Gastrocnemius medialis (tissue), 4 donors: ENCODE data around the gene INAFM1. TPM values are rescaled to one million over a fixed set of nuclear protein-coding genes. Genes with fewer than 3 reads are reported as not detected.
"Not testable (repeated sequence)": the region's sequence is repeated elsewhere in the genome, so short reads cannot be mapped to it uniquely, and the experiment has no call there.

ENCODE experiments used
- ATAC-seq, 2 donors: fragments of 150-250 bp; one replicate each; pipeline ENCODE4 v1.9.1; 2016
- DNase-seq, 2 donors: peaks; one replicate each; pipeline ENCODE4 v3.0.0-alpha.2; 2019
- H3K27ac ChIP-seq, 4 donors: fragments of 200-600 bp; sonication (generic); 1 replicate in 1 of 4; 2 replicates in 3 of 4; pipeline ENCODE4 v1.5.1; 2016 to 2018; ENCODE audit warnings: mild to moderate bottlenecking in 2 of 4, moderate library complexity in 1 of 4
- H3K27me3 ChIP-seq, 3 donors: fragments of 200-600 bp; sonication (generic) in 2 of 3; 1 replicate in 1 of 3; 2 replicates in 2 of 3; pipeline versions ENCODE4 v1.5.1 to v1.6.0; 2016 to 2019; ENCODE audit warnings: mild to moderate bottlenecking in 1 of 3, moderate library complexity in 1 of 3
- H3K36me3 ChIP-seq, 2 donors: fragments of 200-600 bp; sonication (generic) in 1 of 2; one replicate each; pipeline ENCODE4 v1.5.1; 2017 to 2018
- H3K4me1 ChIP-seq, 2 donors: fragments of 200-600 bp; sonication (generic) in 1 of 2; one replicate each; pipeline ENCODE4 v1.5.1; 2016 to 2017; ENCODE audit warnings: mild to moderate bottlenecking in 2 of 2
- H3K4me3 ChIP-seq, 4 donors: fragments of 200-600 bp; sonication (generic) in 3 of 4; 1 replicate in 1 of 4; 2 replicates in 3 of 4; pipeline ENCODE4 v1.5.1; 2016 to 2019; ENCODE audit warnings: mild to moderate bottlenecking in 2 of 4
- H3K9me3 ChIP-seq, 3 donors: fragments of 200-600 bp; sonication (generic) in 2 of 3; 1 replicate in 1 of 3; 2 replicates in 2 of 3; pipeline ENCODE4 v1.5.1; 2016 to 2019
- CTCF ChIP-seq, 5 experiments: fragments of 450-650 bp in 3 of 5; fragments of 200-600 bp in 2 of 5; sonication (generic) in 2 of 5; IDR thresholded peaks in 4 of 5; conservative IDR thresholded peaks in 1 of 5; 1 replicate in 4 of 5; 2 replicates in 1 of 5; pipeline ENCODE4 v1.5.1; 2016 to 2019; ENCODE audit warnings: antibody characterized with exemption in 5 of 5, mild to moderate bottlenecking in 3 of 5, moderate library complexity in 3 of 5
- POLR2A ChIP-seq, 2 donors: fragments of 450-650 bp; IDR thresholded peaks; one replicate each; pipeline ENCODE4 v1.6.1; 2017; ENCODE audit warnings: antibody characterized with exemption in 2 of 2, mild to moderate bottlenecking in 2 of 2, moderate library complexity in 2 of 2
- in situ Hi-C, 4 donors: fragments of 200-750 bp; cut with MboI; loops; one replicate each; pipeline versions ENCODE4 v1.15.0 to v1.8.0; 2017; ENCODE audit warnings: low sequenced_read_pairs in 4 of 4
- intact Hi-C: fragments of 100-400 bp; cut with DNase I; formaldehyde crosslinking; loops from one replicate; pipeline ENCODE4 v1.15.1; 2023; ENCODE audit warnings: low total_unique reads
- total RNA-seq, 4 donors: library from RNA; depleted of rRNA; stranded (reverse); fragments of >200 nt; gene quantifications; one replicate each; pipeline versions ENCODE4 v1.1.0 to v1.2.3, GENCODE V29; 2016

INAFM1 gene
- total RNA-seq, 4 donors from 2014 or later = 3.9 to 8.5 (median 7.2) TPM

GRCh38 chr19:47274891-47275761 lies 441 bp downstream of the INAFM1 start:
- Histone ChIP-seq H3K4me3 (peak overlapping the region; percentile 35 to 74 (median 50)), H3K36me3 (peaks cover 0 to 18% of the 10 kb centered on the region in 2 donors), H3K27me3 (no peaks in the 10 kb centered on the region), H3K4me1 (peaks cover 15 to 35% of the 10 kb centered on the region in 2 donors), H3K9me3 (no peaks in the 10 kb centered on the region), H3K27ac (peak overlapping the region; percentile 47 to 69 (median 64))
- intact Hi-C loops = loop anchor here (1.0 to 10.0 kb wide), 3 partner anchors 19 to 420 kb away; partner anchors contain the start of genes CCDC9 and NAPA
- ATAC-seq (peak; percentile 3 to 7), DNase-seq (no peak)
- in situ Hi-C loops = loop anchor here in 1 of 4 donors (25.0 kb wide), 1 partner anchor 462 kb away; the partner anchor contains the start of gene NOP53
- TF ChIP-seq CTCF (IDR thresholded peaks at IDR 0.05 in 4 of 5, conservative IDR thresholded peaks at IDR 0.05 in 1 of 5) = no peak
- TF ChIP-seq POLR2A (IDR thresholded peaks at IDR 0.05) = no peak

GRCh38 chr19:47275791-47276461 lies 1.2 kb downstream of the INAFM1 start:
- Histone ChIP-seq H3K27me3 (no peaks in the 10 kb centered on the region), H3K27ac (peak overlapping the region; percentile 47 to 69 (median 64)), H3K4me3 (peak overlapping the region in 3 of 4 donors; percentile 41 to 74 (median 58)), H3K36me3 (peaks cover 0 to 10% of the 10 kb centered on the region in 2 donors), H3K9me3 (no peaks in the 10 kb centered on the region), H3K4me1 (peaks cover 15 to 35% of the 10 kb centered on the region in 2 donors)
- intact Hi-C loops = loop anchor here (10.0 kb wide), 2 partner anchors 239 to 419 kb away; partner anchors contain the start of gene NAPA
- ATAC-seq (no peak), DNase-seq (peak in 1 of 2 donors; percentile 45)
- in situ Hi-C loops = loop anchor here in 1 of 4 donors (25.0 kb wide), 1 partner anchor 461 kb away; the partner anchor contains the start of gene NOP53
- TF ChIP-seq CTCF (IDR thresholded peaks at IDR 0.05 in 4 of 5, conservative IDR thresholded peaks at IDR 0.05 in 1 of 5) (no peak), POLR2A (IDR thresholded peaks at IDR 0.05) (no peak)

GRCh38 chr19:47276513-47276912 lies 1.8 kb downstream of the INAFM1 start:
- ATAC-seq, H3K36me3 ChIP-seq, H3K27me3 ChIP-seq, H3K4me3 ChIP-seq, H3K9me3 ChIP-seq, DNase-seq: not testable (repeated sequence)
- in situ Hi-C loops (loop anchor here in 1 of 4 donors (25.0 kb wide), 1 partner anchor 461 kb away; the partner anchor contains the start of gene NOP53), intact Hi-C loops (loop anchor here (10.0 kb wide), 2 partner anchors 238 to 418 kb away; partner anchors contain the start of gene NAPA)
- peaks cover 15 to 35% of the 10 kb centered on the region in 2 donors for H3K4me1 ChIP-seq
- H3K27ac ChIP-seq = peak overlapping the region; percentile 47 to 69 (median 64)

GRCh38 chr19:47280183-47280797 lies 5.6 kb downstream of the INAFM1 start:
- H3K9me3 ChIP-seq = no peaks in the 10 kb centered on the region
- in situ Hi-C loops = loop anchor here in 1 of 4 donors (25.0 kb wide), 1 partner anchor 457 kb away; the partner anchor contains the start of gene NOP53
- H3K36me3 ChIP-seq = no peaks in the 10 kb centered on the region
- no peak overlapping the region for H3K4me3 ChIP-seq
- ATAC-seq (no peak), DNase-seq (no peak)
- TF ChIP-seq CTCF (IDR thresholded peaks at IDR 0.05 in 4 of 5, conservative IDR thresholded peaks at IDR 0.05 in 1 of 5) = peak in 2 of 5 experiments; percentile 13 to 21
- TF ChIP-seq POLR2A (IDR thresholded peaks at IDR 0.05) = no peak
- H3K4me1 ChIP-seq = peaks cover 13 to 19% of the 10 kb centered on the region in 2 donors
- no peaks in the 10 kb centered on the region for H3K27me3 ChIP-seq
- intact Hi-C loops = no loop called here
- no peak overlapping the region for H3K27ac ChIP-seq
